NT2/D1 (cell line): ENCODE data around the gene CORO2A.
"Not testable (repeated sequence)": the region's sequence is repeated elsewhere in the genome, so short reads cannot be mapped to it uniquely, and the experiment has no call there.

ENCODE experiments used
- DNase-seq: peaks from one replicate; pipeline ENCODE4 v3.0.0-alpha.2; 2011; ENCODE audit warnings: low read depth, low spot score
- H3K27me3 ChIP-seq: 2 replicates; pipeline ENCODE4 v1.6.0; 2011; ENCODE audit warnings: mild to moderate bottlenecking; ENCODE audit not compliant: insufficient read length, insufficient read depth
- H3K36me3 ChIP-seq: 2 replicates; pipeline ENCODE4 v1.6.1; 2011; ENCODE audit warnings: mild to moderate bottlenecking, low read length, mixed read lengths; ENCODE audit not compliant: insufficient read depth, insufficient read length
- H3K4me1 ChIP-seq: 2 replicates; pipeline ENCODE4 v1.5.1; 2011; ENCODE audit not compliant: insufficient read depth, insufficient read length
- H3K4me3 ChIP-seq: 2 replicates; pipeline ENCODE4 v1.5.1; 2011; ENCODE audit warnings: low read depth; ENCODE audit not compliant: insufficient read length
- H3K9ac ChIP-seq: 2 replicates; pipeline ENCODE4 v1.6.0; 2011; ENCODE audit warnings: low read depth; ENCODE audit not compliant: insufficient read length
- H3K9me3 ChIP-seq: 2 replicates; pipeline ENCODE4 v1.5.1; 2011; ENCODE audit warnings: mild to moderate bottlenecking, low read length; ENCODE audit not compliant: insufficient read depth
- SUZ12 ChIP-seq: IDR thresholded peaks from 2 replicates; pipeline ENCODE4 v1.6.1; 2011; ENCODE audit not compliant: insufficient read length, insufficient read depth; ENCODE audit errors: extremely low read depth
- YY1 ChIP-seq: IDR thresholded peaks from 2 replicates; pipeline ENCODE4 v1.6.1; 2011; ENCODE audit not compliant: insufficient read length, insufficient read depth
- ZNF274 ChIP-seq: IDR thresholded peaks from 2 replicates; pipeline ENCODE4 v1.6.1; 2011; ENCODE audit warnings: mild to moderate bottlenecking, low read depth, low read length

Gene CORO2A

DNA sequence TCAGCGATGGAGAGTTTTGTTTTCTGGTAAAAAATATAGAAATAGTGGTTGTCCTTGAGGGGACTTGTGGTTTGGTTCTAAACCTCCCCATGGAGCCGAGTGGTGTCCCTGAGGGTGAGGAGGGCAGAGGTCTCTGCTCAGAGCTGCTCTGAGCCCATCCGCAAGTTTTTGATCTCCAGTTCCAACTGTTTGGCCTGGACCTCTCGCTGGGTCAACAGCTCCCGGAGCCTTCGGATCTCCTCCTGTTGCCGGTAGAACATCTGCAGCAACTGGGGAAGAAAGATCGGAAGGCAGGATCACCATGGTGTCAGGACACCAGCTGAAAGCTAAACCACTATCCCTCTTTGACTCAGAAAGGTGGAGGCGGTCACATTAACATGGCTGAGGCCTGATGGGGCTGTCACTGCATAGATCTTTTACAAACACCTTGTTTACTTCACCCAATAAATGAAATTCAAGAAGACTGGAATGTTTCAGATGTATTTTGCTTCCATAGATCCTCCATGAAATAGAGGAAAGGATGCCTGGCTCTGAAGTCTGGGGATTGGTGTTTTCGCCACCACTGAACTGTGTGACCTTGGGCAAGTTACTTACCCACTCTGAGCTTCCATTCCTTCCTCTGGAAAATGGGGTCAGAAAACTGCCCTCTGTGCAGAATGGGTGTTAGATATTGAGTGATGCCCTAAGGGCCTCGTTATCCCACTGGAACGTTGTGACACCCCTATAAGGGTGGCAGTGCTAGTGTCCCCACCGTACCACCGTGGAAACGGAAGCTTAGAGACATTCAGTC lies 67.6 kb downstream of the CORO2A start:
- peaks cover 55% of the 10 kb centered on the region for H3K36me3 ChIP-seq
- peaks cover 6% of the 10 kb centered on the region for H3K4me1 ChIP-seq
- TF ChIP-seq ZNF274 = no peak
- TF ChIP-seq SUZ12 = no peak
- TF ChIP-seq YY1 = no peak
- no peaks in the 10 kb centered on the region for H3K9me3 ChIP-seq
- no peak overlapping the region for H3K4me3 ChIP-seq
- no peak for DNase-seq
- H3K9ac ChIP-seq = no peak overlapping the region
- no peaks in the 10 kb centered on the region for H3K27me3 ChIP-seq

- H3K4me1 ChIP-seq, H3K9me3 ChIP-seq, H3K9ac ChIP-seq, DNase-seq, H3K27me3 ChIP-seq, H3K4me3 ChIP-seq: not testable (repeated sequence)
- peaks cover 54% of the 10 kb centered on the region for H3K36me3 ChIP-seq
Measured at GRCh38 chr9:98124091-98124490, 68.3 kb downstream of the CORO2A start.

DNA sequence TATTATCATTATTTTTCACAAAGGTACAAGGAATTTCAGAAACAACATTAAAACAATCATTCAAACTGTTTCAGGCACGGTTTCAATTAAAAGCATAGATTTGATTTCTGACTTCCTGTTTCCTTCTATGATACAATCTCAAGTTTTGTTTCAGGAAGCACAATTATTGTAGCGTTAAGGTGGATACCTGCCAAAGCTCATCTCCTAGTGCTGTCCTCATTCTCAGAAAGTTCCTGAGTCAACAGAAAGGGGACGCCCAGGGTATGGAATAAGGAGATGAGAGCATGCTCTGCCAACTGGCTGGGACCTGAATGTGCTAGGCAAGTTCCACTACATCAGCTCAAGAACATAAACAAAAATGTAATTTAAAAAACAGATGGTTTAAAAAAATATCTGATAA lies 71.4 kb downstream of the CORO2A start:
- no peak overlapping the region for H3K4me3 ChIP-seq
- H3K36me3 ChIP-seq = peaks cover 35% of the 10 kb centered on the region
- no peak overlapping the region for H3K9ac ChIP-seq
- peaks cover 3% of the 10 kb centered on the region for H3K4me1 ChIP-seq
- DNase-seq = no peak
- TF ChIP-seq SUZ12 (no peak), ZNF274 (no peak), YY1 (no peak)
- H3K27me3 ChIP-seq = no peaks in the 10 kb centered on the region
- no peaks in the 10 kb centered on the region for H3K9me3 ChIP-seq

DNA sequence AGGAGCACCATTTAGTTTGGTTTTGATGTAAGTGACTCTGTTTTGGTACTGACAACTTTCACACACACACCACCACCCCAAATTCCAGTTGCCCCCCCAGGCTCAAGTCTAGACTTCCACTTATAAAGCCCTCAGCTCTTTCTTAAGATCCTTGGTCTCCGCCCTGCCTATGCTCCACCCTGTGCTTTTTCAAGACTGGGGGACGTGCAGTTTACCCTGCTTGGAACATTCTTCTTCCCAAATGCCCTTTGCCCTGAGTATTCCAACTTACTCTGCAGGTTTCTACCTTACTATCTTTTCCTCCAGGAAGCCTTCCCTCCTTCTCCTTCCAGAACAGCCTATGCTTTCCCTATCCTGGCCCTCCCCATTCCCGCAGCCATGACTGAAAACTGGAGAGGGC lies 72.0 kb downstream of the CORO2A start:
- peaks cover 40% of the 10 kb centered on the region for H3K36me3 ChIP-seq
- H3K27me3 ChIP-seq = no peaks in the 10 kb centered on the region
- no peak overlapping the region for H3K4me3 ChIP-seq
- DNase-seq = no peak
- TF ChIP-seq YY1 = no peak
- no peak for TF ChIP-seq SUZ12
- no peaks in the 10 kb centered on the region for H3K9me3 ChIP-seq
- H3K4me1 ChIP-seq = peaks cover 3% of the 10 kb centered on the region
- H3K9ac ChIP-seq = peak overlapping the region; percentile 53

DNA sequence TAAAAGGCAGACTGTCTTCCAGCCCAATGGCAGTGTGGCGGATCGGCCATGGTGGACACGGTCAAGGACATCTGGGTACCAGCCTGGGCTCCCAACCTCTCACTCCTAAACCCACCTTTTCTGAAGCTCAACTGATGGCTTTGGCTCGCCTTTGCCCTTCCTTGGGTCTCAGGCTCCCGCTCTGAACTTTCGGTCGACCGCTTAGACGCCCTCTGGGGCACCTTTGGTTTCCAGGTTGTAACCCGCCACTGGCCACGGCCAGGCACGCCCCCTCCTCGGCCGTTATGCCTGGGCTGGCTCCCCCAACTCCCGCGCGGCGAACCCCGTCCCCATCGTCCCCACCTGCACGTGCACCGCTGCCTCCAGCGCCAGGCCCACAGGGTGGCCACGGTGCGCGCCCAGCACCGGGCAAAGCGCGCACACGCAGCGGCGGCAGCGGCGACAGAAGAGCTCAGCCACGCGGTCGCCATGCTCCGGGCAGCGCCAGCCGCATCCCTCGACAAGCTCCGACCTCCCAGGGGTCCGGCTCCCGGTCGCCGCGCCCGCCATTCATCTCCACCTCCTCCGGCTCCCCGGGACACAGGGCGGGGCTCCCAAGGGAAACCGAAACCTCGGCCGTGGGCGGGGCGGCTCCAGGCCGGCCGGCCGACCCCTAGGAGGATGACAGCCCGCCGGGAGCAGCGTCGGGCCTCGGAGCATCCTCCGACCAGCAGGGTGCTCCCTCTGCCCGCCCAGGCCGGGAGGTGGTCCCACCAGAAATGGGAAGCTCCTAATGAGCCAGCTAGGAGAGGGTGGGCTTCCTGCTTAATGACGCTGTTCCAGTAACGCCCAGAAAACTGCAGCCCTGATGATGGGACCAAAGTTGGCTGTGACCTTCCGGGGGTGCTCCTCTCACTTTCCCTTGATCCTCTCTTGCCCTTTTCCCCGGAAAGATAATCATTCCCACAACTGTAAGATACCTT lies 73.5 kb downstream of the CORO2A start, which contains the start of gene TRIM14:
TRIM14 (minus strand) TSS at position 583 of the 962 bp plus-strand sequence; CDS start at position 549, 34 bp downstream.
- no peak for DNase-seq
- peaks cover 26% of the 10 kb centered on the region for H3K36me3 ChIP-seq
- peak within 1 kb of the TSS; percentile 68 for H3K4me3 ChIP-seq

DNA sequence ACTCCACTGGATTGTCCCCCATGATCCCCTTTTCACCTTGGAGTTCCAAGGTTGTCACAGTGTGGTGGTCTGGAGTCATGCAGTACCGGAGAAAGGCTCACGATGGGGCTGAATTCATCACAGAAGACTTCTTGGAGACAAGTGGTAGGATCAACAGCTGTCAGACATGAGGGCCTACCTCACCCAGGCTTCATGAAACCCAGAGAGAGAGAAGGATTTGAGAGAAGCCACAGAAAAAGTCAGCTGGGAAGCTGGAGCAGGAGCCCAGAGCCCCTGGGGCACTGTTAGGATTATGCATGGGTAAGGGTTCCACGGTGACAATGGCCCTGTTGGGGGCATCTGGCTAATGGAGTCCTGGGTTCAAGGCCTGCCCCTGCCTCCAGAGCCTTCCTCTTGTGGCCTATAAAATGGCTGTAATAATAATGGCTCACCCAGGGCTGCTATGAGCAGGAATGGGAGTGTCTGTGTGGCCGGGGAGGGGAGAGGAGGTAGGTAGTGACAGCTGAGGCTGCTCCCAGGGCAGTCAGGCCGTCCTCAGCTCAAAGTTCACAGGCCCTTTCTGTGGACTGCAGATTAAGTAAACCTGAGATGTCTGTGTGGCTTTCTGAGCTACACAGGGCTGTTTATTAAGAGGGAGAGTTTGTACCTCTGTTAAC lies 74.3 kb downstream of the CORO2A start:
- Histone ChIP-seq H3K4me1 (peaks cover 3% of the 10 kb centered on the region), H3K9me3 (no peaks in the 10 kb centered on the region), H3K9ac (peak overlapping the region; percentile 89), H3K27me3 (no peaks in the 10 kb centered on the region), H3K4me3 (peak overlapping the region; percentile 68), H3K36me3 (peaks cover 26% of the 10 kb centered on the region)
- no peak for DNase-seq
- TF ChIP-seq SUZ12 (no peak), ZNF274 (no peak), YY1 (no peak)

More for the DNA sequence above, 73.5 kb downstream of the CORO2A start, which contains the start of gene TRIM14:
- peaks cover 3% of the 10 kb centered on the region for H3K4me1 ChIP-seq
- peak within 1 kb of the TSS; percentile 89 for H3K9ac ChIP-seq
- no peaks in the 10 kb centered on the region for H3K9me3 ChIP-seq
- no peaks in the 10 kb centered on the region for H3K27me3 ChIP-seq
- no peak for TF ChIP-seq SUZ12
- TF ChIP-seq YY1 = no peak
- TF ChIP-seq ZNF274 = no peak

DNA sequence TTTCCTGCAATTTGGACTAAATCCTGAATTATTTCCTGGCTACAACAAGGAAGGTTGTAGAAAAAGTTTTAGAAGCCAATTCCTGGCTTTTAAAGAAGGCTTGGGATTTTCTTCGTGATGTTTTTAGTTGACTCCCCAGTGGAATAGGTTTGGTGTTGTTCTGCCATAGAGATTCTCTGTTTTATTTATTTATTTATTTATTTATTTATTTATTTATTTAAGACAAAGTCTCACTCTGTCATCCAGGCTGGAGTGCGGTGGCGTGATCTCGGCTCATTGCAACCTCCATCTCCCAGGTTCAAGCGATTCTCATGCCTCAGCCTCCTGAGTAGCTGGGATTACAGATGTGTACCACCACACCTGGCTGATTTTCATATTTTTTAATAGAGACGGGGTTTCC lies 75.3 kb downstream of the CORO2A start:
- H3K4me1 ChIP-seq, H3K4me3 ChIP-seq, H3K27me3 ChIP-seq, H3K9me3 ChIP-seq, H3K9ac ChIP-seq, DNase-seq: not testable (repeated sequence)
- peaks cover 16% of the 10 kb centered on the region for H3K36me3 ChIP-seq
